Astrocyte (in vitro differentiated cells and primary cell): Measurements from ENCODE around the gene GPR62. TPM values are rescaled to one million over a fixed set of nuclear protein-coding genes. Genes with fewer than 3 reads are reported as not detected.

Experiments used
- DNase-seq: peaks from one replicate; pipeline ENCODE4 v3.0.0-alpha.2; 2010; ENCODE audit warnings: low read depth
- FAIRE-seq: peaks from 2 replicates; lab custom pipeline; 2011; peaks lifted over from hg19 to GRCh38; lab: Jason Lieb, UNC
- H2AFZ ChIP-seq: 2 replicates; pipeline ENCODE4 v1.6.0; 2012; ENCODE audit warnings: low read depth, low read length, inconsistent platforms
- H3K27ac ChIP-seq: 2 replicates; pipeline ENCODE4 v1.5.1; 2011; ENCODE audit warnings: low read depth, low read length, inconsistent platforms
- H3K27me3 ChIP-seq: 2 replicates; pipeline ENCODE4 v1.6.0; 2011; ENCODE audit warnings: low read length, inconsistent platforms; ENCODE audit not compliant: insufficient read depth
- H3K36me3 ChIP-seq: 2 replicates; pipeline ENCODE4 v1.5.1; 2011; ENCODE audit warnings: low read length, inconsistent platforms; ENCODE audit not compliant: insufficient read depth
- H3K4me1 ChIP-seq: 2 replicates; pipeline ENCODE4 v1.5.1; 2011; ENCODE audit warnings: low read length, inconsistent platforms; ENCODE audit not compliant: insufficient read depth
- H3K4me2 ChIP-seq: 2 replicates; pipeline ENCODE4 v1.6.0; 2012; ENCODE audit warnings: low read length, inconsistent platforms
- H3K4me3 ChIP-seq: 2 replicates; pipeline ENCODE4 v1.5.1; 2011; ENCODE audit warnings: low read depth, mild to moderate bottlenecking, low read length, inconsistent platforms; ENCODE audit not compliant: insufficient read depth
- H3K79me2 ChIP-seq: 2 replicates; pipeline ENCODE4 v1.6.0; 2012; ENCODE audit warnings: mild to moderate bottlenecking, low read length, inconsistent platforms; ENCODE audit not compliant: insufficient read depth
- H3K9ac ChIP-seq: 2 replicates; pipeline ENCODE4 v1.6.0; 2012; ENCODE audit warnings: mild to moderate bottlenecking, low read length, inconsistent platforms
- H3K9me3 ChIP-seq: 2 replicates; pipeline ENCODE4 v1.5.1; 2012; ENCODE audit warnings: low read depth, mild to moderate bottlenecking, low read length, inconsistent platforms; ENCODE audit not compliant: insufficient read depth
- H4K20me1 ChIP-seq: 2 replicates; pipeline ENCODE4 v1.6.0; 2012; ENCODE audit warnings: low read length, inconsistent platforms; ENCODE audit not compliant: insufficient read depth
- H3K27ac Mint-ChIP-seq: one replicate; pipeline ENCODE4 v1.8.0; 2021; ENCODE audit warnings: mild to moderate bottlenecking, mixed read lengths; ENCODE audit not compliant: unreplicated experiment
- H3K27me3 Mint-ChIP-seq: one replicate; pipeline ENCODE4 v1.8.0; 2021; ENCODE audit warnings: low read depth, mixed read lengths; ENCODE audit not compliant: unreplicated experiment
- H3K36me3 Mint-ChIP-seq: one replicate; pipeline ENCODE4 v1.8.0; 2021; ENCODE audit warnings: low read depth, mixed read lengths; ENCODE audit not compliant: unreplicated experiment
- H3K4me1 Mint-ChIP-seq: one replicate; pipeline ENCODE4 v1.8.0; 2021; ENCODE audit warnings: low read depth, mixed read lengths; ENCODE audit not compliant: unreplicated experiment
- H3K4me3 Mint-ChIP-seq: one replicate; pipeline ENCODE4 v1.8.0; 2021; ENCODE audit warnings: mild to moderate bottlenecking, moderate library complexity, mixed read lengths; ENCODE audit not compliant: unreplicated experiment
- H3K9me3 Mint-ChIP-seq: one replicate; pipeline ENCODE4 v1.8.0; 2021; ENCODE audit warnings: mild to moderate bottlenecking, mixed read lengths; ENCODE audit not compliant: unreplicated experiment
- CTCF ChIP-seq: IDR thresholded peaks from 2 replicates; pipeline ENCODE4 v1.5.1; 2011; ENCODE audit warnings: low read depth, mild to moderate bottlenecking, inconsistent platforms, low read length, moderate library complexity; ENCODE audit not compliant: insufficient read depth
- EZH2 ChIP-seq: IDR thresholded peaks from 2 replicates; pipeline ENCODE4 v1.6.1; 2012; ENCODE audit warnings: mild to moderate bottlenecking, low read length, inconsistent platforms; ENCODE audit not compliant: insufficient read depth
- total RNA-seq: library from RNA; stranded (reverse); gene quantifications from 2 replicates; pipeline ENCODE4 v1.2.1, GENCODE V29; 2021

GPR62 gene
- total RNA-seq, 1 donor from 2014 or later: not detected

DNA sequence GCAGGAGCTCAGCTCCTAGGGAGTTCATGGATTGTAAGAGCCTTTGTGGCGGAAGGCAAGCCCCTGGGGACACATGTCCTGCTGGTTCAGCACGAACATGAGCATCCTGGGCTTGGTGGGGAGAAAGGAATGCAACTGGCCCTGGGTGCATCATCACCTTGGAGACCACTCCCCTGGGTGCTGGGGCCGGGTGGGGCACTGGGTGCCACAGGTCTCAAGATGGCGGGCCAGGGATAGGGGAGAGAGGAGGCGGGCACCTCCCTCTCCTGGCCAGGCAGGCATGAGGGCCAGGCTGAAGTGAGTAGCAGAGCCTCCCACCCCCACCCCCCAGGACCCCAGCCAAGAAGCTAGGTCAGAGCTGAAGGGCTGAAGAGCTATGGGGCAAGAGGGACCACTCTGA, 11.3 kb downstream of the GPR62 start:
- Histone ChIP-seq H3K79me2 (peaks cover 44% of the 10 kb centered on the region), H2AFZ (no peak overlapping the region), H3K36me3 (no peaks in the 10 kb centered on the region), H3K4me2 (peak overlapping the region; percentile 98), H3K27ac (no peak overlapping the region), H3K4me3 (peak overlapping the region; percentile 86), H3K27me3 (no peaks in the 10 kb centered on the region), H3K9me3 (no peaks in the 10 kb centered on the region), H3K9ac (peak overlapping the region; percentile 85), H4K20me1 (peaks cover 59% of the 10 kb centered on the region), H3K4me1 (peaks cover 15% of the 10 kb centered on the region)
- Mint-ChIP-seq H3K4me1 (peaks cover 14% of the 10 kb centered on the region), H3K27ac (no peak overlapping the region), H3K27me3 (peaks cover 4% of the 10 kb centered on the region), H3K36me3 (peaks cover 14% of the 10 kb centered on the region), H3K9me3 (peaks cover 3% of the 10 kb centered on the region), H3K4me3 (peak overlapping the region; percentile 90)
- FAIRE-seq: no peak
- TF ChIP-seq CTCF: no peak
- no peak for TF ChIP-seq EZH2
- DNase-seq: no peak

DNA sequence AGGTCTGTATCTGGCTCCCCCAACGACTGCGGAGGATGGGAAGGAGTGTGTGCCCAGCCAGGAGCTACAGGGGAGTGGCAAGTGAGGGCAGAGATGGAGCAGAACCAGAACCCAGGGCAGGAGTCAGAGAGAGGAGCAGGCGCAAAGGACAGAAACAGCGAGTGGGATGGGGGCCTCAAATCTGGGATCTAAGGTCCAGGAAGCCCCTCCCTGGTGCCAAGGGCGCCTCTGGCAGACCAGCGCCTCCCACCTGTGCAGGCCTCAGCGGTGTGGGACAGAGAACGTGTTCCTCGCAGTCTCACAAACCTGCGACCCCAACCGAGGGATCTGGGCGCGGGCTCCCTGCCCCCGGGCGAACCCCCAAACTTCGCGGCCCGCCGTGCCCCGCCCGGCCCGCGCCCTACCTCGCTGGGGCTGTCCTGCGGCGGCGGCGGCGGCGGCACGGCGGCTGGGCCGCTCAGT, 11.8 kb downstream of the GPR62 start:
- no peaks in the 10 kb centered on the region for H3K9me3 ChIP-seq
- peaks cover 14% of the 10 kb centered on the region for H3K4me1 Mint-ChIP-seq
- no peak for FAIRE-seq

More for the DNA sequence above, 11.8 kb downstream of the GPR62 start:
- peaks cover 15% of the 10 kb centered on the region for H3K4me1 ChIP-seq
- peak overlapping the region; percentile 47 for H3K27ac ChIP-seq
- Mint-ChIP-seq H3K9me3 (peaks cover 3% of the 10 kb centered on the region), H3K27ac (no peak overlapping the region), H3K4me3 (peak overlapping the region; percentile 90), H3K36me3 (peaks cover 11% of the 10 kb centered on the region), H3K27me3 (peaks cover 1% of the 10 kb centered on the region)
- H3K79me2 ChIP-seq: peaks cover 44% of the 10 kb centered on the region
- H3K27me3 ChIP-seq: no peaks in the 10 kb centered on the region
- H3K4me2 ChIP-seq: peak overlapping the region; percentile 98
- peak overlapping the region; percentile 86 for H3K4me3 ChIP-seq
- TF ChIP-seq CTCF (no peak), EZH2 (no peak)
- peak overlapping the region; percentile 77 for H2AFZ ChIP-seq
- peak overlapping the region; percentile 85 for H3K9ac ChIP-seq
- H4K20me1 ChIP-seq: peaks cover 54% of the 10 kb centered on the region
- no peak for DNase-seq
- H3K36me3 ChIP-seq: no peaks in the 10 kb centered on the region
